ENCODE results near the gene SYNGR3. TPM values are rescaled to one million over a fixed set of nuclear protein-coding genes. Genes with fewer than 3 reads are reported as not detected.

The SYNGR3 gene
- total RNA-seq, 4 donors from 2014 or later = 2.1 to 5.6 (median 3.3) TPM

- Histone ChIP-seq H3K27me3 (no peaks in the 10 kb centered on the region), H3K4me1 (peaks cover 12 to 29% (median 27%) of the 10 kb centered on the region in 4 donors), H3K27ac (replicated peaks in 1 of 4) (no peak overlapping the region), H3K9me3 (no peaks in the 10 kb centered on the region), H3K36me3 (peaks cover 1 to 6% (median 5%) of the 10 kb centered on the region in 4 donors), H3K4me3 (no peak overlapping the region)
- 88% methylated on average over 17 of the region's 19 CpGs for WGBS
- DNase-seq (ENCODE audit: extremely low spot score) = no peak
- intact Hi-C loops (cut with DNase I) = no loop called here
- no peak for TF ChIP-seq POLR2AphosphoS5 (IDR thresholded peaks at IDR 0.05)
These were observed 44.0 kb upstream of the SYNGR3 start for GRCh38 chr16:1945559-1946391.

- DNase-seq (ENCODE audit: extremely low spot score) = no peak
These were observed 43.0 kb upstream of the SYNGR3 start for GRCh38 chr16:1946495-1947368.

GRCh38 chr16:1947369-1947670 lies 42.5 kb upstream of the SYNGR3 start:
- Histone ChIP-seq H3K36me3 (no peaks in the 10 kb centered on the region), H3K4me1 (peaks cover 2 to 14% (median 11%) of the 10 kb centered on the region in 4 donors), H3K27ac (replicated peaks in 1 of 4) (no peak overlapping the region), H3K4me3 (no peak overlapping the region), H3K27me3 (no peaks in the 10 kb centered on the region), H3K9me3 (no peaks in the 10 kb centered on the region)
- no peak for DNase-seq (ENCODE audit: extremely low spot score)
- intact Hi-C loops (cut with DNase I) = no loop called here
- WGBS = 83% methylated on average over 4 of the region's 9 CpGs
- TF ChIP-seq EP300 (IDR thresholded peaks at IDR 0.05) (no peak), POLR2A (IDR thresholded peaks at IDR 0.05; ENCODE audit: low read depth) (no peak), POLR2AphosphoS5 (IDR thresholded peaks at IDR 0.05) (no peak), CTCF (IDR thresholded peaks at IDR 0.05) (no peak)

More at GRCh38 chr16:1946495-1947368, 43.0 kb upstream of the SYNGR3 start:
- Histone ChIP-seq H3K4me1 (peaks cover 8 to 19% (median 17%) of the 10 kb centered on the region in 4 donors), H3K27ac (replicated peaks in 1 of 4) (no peak overlapping the region), H3K9me3 (no peaks in the 10 kb centered on the region), H3K27me3 (no peaks in the 10 kb centered on the region), H3K36me3 (no peaks in the 10 kb centered on the region), H3K4me3 (no peak overlapping the region)
- WGBS = 89% methylated on average over 19 of the region's 38 CpGs
- TF ChIP-seq CTCF (IDR thresholded peaks at IDR 0.05) (no peak), EP300 (IDR thresholded peaks at IDR 0.05) (no peak), POLR2AphosphoS5 (IDR thresholded peaks at IDR 0.05) (no peak), POLR2A (IDR thresholded peaks at IDR 0.05; ENCODE audit: low read depth) (no peak)
- intact Hi-C loops (cut with DNase I) = no loop called here

- Histone ChIP-seq H3K4me1 (no peaks in the 10 kb centered on the region), H3K4me3 (no peak overlapping the region), H3K27me3 (no peaks in the 10 kb centered on the region), H3K36me3 (no peaks in the 10 kb centered on the region), H3K9me3 (no peaks in the 10 kb centered on the region), H3K27ac (replicated peaks in 1 of 4) (no peak overlapping the region)
- intact Hi-C loops (cut with DNase I) = no loop called here
- no peak for TF ChIP-seq EP300 (IDR thresholded peaks at IDR 0.05)
- TF ChIP-seq POLR2AphosphoS5 (IDR thresholded peaks at IDR 0.05) = no peak
- no peak for TF ChIP-seq CTCF (IDR thresholded peaks at IDR 0.05)
- no peak for TF ChIP-seq POLR2A (IDR thresholded peaks at IDR 0.05; ENCODE audit: low read depth)
- DNase-seq (ENCODE audit: extremely low spot score) = no peak
- WGBS = 90% methylated on average over 11 of the region's 11 CpGs
These were observed 40.3 kb upstream of the SYNGR3 start for GRCh38 chr16:1949507-1949906.

- Histone ChIP-seq H3K9me3 (no peaks in the 10 kb centered on the region), H3K36me3 (no peaks in the 10 kb centered on the region), H3K4me3 (no peak overlapping the region), H3K27ac (replicated peaks in 1 of 4) (no peak overlapping the region), H3K4me1 (no peaks in the 10 kb centered on the region), H3K27me3 (no peaks in the 10 kb centered on the region)
- WGBS = 72% methylated on average over 7 of the region's 7 CpGs
- no peak for TF ChIP-seq CTCF (IDR thresholded peaks at IDR 0.05)
- TF ChIP-seq POLR2A (IDR thresholded peaks at IDR 0.05; ENCODE audit: low read depth) = no peak
- TF ChIP-seq POLR2AphosphoS5 (IDR thresholded peaks at IDR 0.05) = no peak
- TF ChIP-seq EP300 (IDR thresholded peaks at IDR 0.05) = no peak
- no peak for DNase-seq (ENCODE audit: extremely low spot score)
- intact Hi-C loops (cut with DNase I) = no loop called here
These were observed 39.7 kb upstream of the SYNGR3 start for GRCh38 chr16:1950047-1950446.

Measured in esophagus muscularis mucosa (tissue), 4 donors.